DOHH2 (cell line): ENCODE data around the gene SPRR5.

Experiments
- H3F3A ChIP-seq: fragments of 200-600 bp; sonication (generic), shearing (Covaris generic); 2 replicates; pipeline ENCODE4 v1.6.0; 2016; ENCODE audit warnings: antibody characterized with exemption, mild to moderate bottlenecking; ENCODE audit not compliant: control insufficient read depth, insufficient read depth
- H3K27ac ChIP-seq: fragments of 200-600 bp; sonication (generic); 2 replicates; pipeline ENCODE4 v1.5.1; 2014; ENCODE audit warnings: low read depth, mild to moderate bottlenecking, low read length, moderate library complexity
- H3K27me3 ChIP-seq: fragments of 200-600 bp; sonication (generic); 2 replicates; pipeline ENCODE4 v1.6.1; 2014; ENCODE audit warnings: mild to moderate bottlenecking, low read length, mixed read lengths; ENCODE audit not compliant: control insufficient read depth
- H3K36me3 ChIP-seq: fragments of 200-600 bp; sonication (generic); 2 replicates; pipeline ENCODE4 v1.6.1; 2014; ENCODE audit warnings: mild to moderate bottlenecking, low read length, moderate library complexity, mixed read lengths; ENCODE audit not compliant: control insufficient read depth
- H3K4me1 ChIP-seq: fragments of 200-600 bp; sonication (generic); 2 replicates; pipeline ENCODE4 v1.6.1; 2014; ENCODE audit warnings: mild to moderate bottlenecking, low read length, mixed read lengths; ENCODE audit not compliant: control insufficient read depth
- H3K4me2 ChIP-seq: fragments of 200-600 bp; sonication (generic); 2 replicates; pipeline ENCODE4 v1.6.0; 2014; ENCODE audit warnings: mild to moderate bottlenecking, low read length, moderate library complexity
- H3K4me3 ChIP-seq: fragments of 200-600 bp; sonication (generic); 2 replicates; pipeline ENCODE4 v1.5.1; 2014; ENCODE audit warnings: mild to moderate bottlenecking, low read length, mixed read lengths
- H3K79me2 ChIP-seq: fragments of 200-600 bp; sonication (generic); 2 replicates; pipeline ENCODE4 v1.6.1; 2014; ENCODE audit warnings: mild to moderate bottlenecking, low read length, mixed read lengths; ENCODE audit not compliant: control insufficient read depth
- H3K9me2 ChIP-seq: fragments of 200-600 bp; sonication (generic); replicated peaks from 2 replicates; pipeline ENCODE4 v1.6.1; 2014; ENCODE audit warnings: mild to moderate bottlenecking, low read length, mixed read lengths; ENCODE audit not compliant: control insufficient read depth
- H3K9me3 ChIP-seq: fragments of 200-600 bp; sonication (generic); 2 replicates; pipeline ENCODE4 v1.6.1; 2014; ENCODE audit warnings: antibody characterized with exemption, low read length, mixed read lengths; ENCODE audit not compliant: control insufficient read depth, insufficient read depth
- H4K20me1 ChIP-seq: fragments of 200-600 bp; sonication (generic); 2 replicates; pipeline ENCODE4 v1.6.0; 2014; ENCODE audit warnings: low read depth, mild to moderate bottlenecking, antibody characterized with exemption, low read length, moderate library complexity; ENCODE audit not compliant: control insufficient read depth, insufficient read depth
- EZH2phosphoT487 ChIP-seq: fragments of 200-600 bp; sonication (generic); IDR thresholded peaks from 2 replicates; pipeline ENCODE4 v1.6.1; 2017; ENCODE audit warnings: borderline replicate concordance, mild to moderate bottlenecking, antibody characterized with exemption, low read length, moderate library complexity, mixed read lengths
- TF ChIP-seq, protein P1 (sequence below): fragments of 200-600 bp; sonication (generic); IDR thresholded peaks from one replicate; pipeline ENCODE4 v1.5.1; 2014; ENCODE audit warnings: antibody characterized with exemption, mild to moderate bottlenecking, low read depth, low read length; ENCODE audit not compliant: poor library complexity, severe bottlenecking

Gene SPRR5

DNA sequence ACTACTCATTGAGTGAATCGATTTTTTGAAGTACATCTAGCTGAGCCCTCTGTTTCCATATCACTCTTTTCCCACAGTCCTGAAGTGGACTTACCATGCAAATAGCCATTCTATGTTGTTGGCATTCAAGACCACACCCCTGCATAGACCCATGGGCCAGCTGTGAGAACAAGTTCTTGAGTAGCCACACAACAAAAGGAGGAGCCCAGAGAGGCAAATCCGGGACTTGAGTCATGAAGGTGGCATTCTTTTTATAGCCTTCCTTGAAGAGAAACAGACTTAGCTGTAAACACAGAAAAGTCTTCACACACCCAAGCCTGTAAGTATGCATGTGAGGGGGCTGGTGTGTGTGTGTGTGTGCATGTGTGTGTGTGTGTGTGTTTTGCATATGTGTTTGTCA lies 13.8 kb upstream of the SPRR5 start:
- Histone ChIP-seq H3K9me2 (no peaks in the 10 kb centered on the region), H3K4me2 (no peak overlapping the region), H3K4me1 (no peaks in the 10 kb centered on the region), H3K79me2 (no peaks in the 10 kb centered on the region), H3K4me3 (no peak overlapping the region), H3K27me3 (no peaks in the 10 kb centered on the region; the same call in 1 of the 2 replicates), H3K27ac (no peak overlapping the region), H3K9me3 (no peaks in the 10 kb centered on the region), H3F3A (no peaks in the 10 kb centered on the region), H3K36me3 (no peaks in the 10 kb centered on the region), H4K20me1 (no peaks in the 10 kb centered on the region)
- no peak for TF ChIP-seq EZH2phosphoT487
- TF ChIP-seq, protein P1, sequence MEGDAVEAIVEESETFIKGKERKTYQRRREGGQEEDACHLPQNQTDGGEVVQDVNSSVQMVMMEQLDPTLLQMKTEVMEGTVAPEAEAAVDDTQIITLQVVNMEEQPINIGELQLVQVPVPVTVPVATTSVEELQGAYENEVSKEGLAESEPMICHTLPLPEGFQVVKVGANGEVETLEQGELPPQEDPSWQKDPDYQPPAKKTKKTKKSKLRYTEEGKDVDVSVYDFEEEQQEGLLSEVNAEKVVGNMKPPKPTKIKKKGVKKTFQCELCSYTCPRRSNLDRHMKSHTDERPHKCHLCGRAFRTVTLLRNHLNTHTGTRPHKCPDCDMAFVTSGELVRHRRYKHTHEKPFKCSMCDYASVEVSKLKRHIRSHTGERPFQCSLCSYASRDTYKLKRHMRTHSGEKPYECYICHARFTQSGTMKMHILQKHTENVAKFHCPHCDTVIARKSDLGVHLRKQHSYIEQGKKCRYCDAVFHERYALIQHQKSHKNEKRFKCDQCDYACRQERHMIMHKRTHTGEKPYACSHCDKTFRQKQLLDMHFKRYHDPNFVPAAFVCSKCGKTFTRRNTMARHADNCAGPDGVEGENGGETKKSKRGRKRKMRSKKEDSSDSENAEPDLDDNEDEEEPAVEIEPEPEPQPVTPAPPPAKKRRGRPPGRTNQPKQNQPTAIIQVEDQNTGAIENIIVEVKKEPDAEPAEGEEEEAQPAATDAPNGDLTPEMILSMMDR: no peak

DNA sequence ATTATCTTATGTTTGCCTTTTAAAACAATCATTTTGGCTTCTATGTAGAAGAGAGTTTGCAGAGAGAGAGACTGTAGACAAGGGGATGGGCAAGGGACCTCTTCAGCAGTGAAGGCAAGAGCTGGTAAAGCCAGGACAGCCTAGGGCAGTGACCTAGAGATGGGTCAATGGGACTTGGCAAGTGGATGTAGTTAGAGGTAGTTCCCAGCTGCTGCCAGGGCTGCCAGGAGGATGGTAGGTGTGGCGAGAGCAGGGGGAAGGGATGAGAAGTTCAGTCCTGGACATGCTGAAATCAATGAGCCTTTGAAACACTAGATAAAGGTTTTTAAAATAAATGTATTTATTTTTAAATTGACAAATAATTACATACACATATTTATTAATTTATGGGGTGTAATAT lies 6.4 kb upstream of the SPRR5 start:
- TF ChIP-seq, protein P1: no peak
- no peak for TF ChIP-seq EZH2phosphoT487
- H3K4me1 ChIP-seq: no peaks in the 10 kb centered on the region
- H3K79me2 ChIP-seq: no peaks in the 10 kb centered on the region
- H3K27ac ChIP-seq: no peak overlapping the region
- H3K4me2 ChIP-seq: no peak overlapping the region
- no peaks in the 10 kb centered on the region for H3K9me3 ChIP-seq
- H3K36me3 ChIP-seq: no peaks in the 10 kb centered on the region
- H3K4me3 ChIP-seq: no peak overlapping the region
- no peaks in the 10 kb centered on the region; the same call in 1 of the 2 replicates for H3K27me3 ChIP-seq
- H3K9me2 ChIP-seq: no peaks in the 10 kb centered on the region
- H4K20me1 ChIP-seq: no peaks in the 10 kb centered on the region
- H3F3A ChIP-seq: no peaks in the 10 kb centered on the region

DNA sequence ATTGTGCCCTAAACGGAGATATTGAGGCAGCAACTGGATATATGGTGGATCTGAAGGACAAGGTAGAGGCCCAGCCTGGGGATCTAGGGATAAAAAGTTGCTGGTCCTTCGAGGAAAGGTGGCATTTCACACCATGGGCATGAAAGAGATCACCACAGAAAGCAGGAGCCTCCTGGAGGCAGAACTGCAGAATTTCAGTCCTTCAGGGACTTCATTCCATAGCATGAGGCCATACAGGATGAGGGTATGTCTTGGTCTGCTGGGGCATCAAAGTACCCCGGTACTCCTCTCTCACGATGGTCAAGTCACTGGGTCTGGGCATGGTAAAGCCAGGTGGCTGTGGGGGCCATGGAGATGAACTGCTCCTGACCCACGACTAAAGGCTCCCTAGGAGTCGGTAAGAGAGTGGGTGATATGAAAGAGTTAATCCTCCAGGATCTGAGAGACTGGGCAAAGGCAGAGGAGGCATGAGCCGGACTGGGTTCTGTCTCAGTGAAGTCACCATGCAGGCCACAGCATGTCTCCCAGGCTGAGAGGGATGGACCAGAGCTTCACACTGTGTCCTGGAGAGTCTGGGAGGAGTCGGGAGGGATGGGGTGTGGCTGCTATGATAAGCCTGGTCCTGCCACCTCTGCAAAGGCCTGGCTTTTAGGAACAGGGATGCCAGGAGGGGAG lies 5.8 kb upstream of the SPRR5 start:
- Histone ChIP-seq H3K36me3 (no peaks in the 10 kb centered on the region), H3K4me1 (no peaks in the 10 kb centered on the region), H3K27me3 (no peaks in the 10 kb centered on the region; the same call in 1 of the 2 replicates), H3K9me2 (no peaks in the 10 kb centered on the region), H3K27ac (no peak overlapping the region), H4K20me1 (no peaks in the 10 kb centered on the region), H3K4me2 (no peak overlapping the region), H3F3A (no peaks in the 10 kb centered on the region), H3K79me2 (no peaks in the 10 kb centered on the region), H3K9me3 (no peaks in the 10 kb centered on the region), H3K4me3 (no peak overlapping the region)
- TF ChIP-seq EZH2phosphoT487: no peak
- TF ChIP-seq, protein P1: no peak
